GM21723 (cell line): ENCODE measurements around the gene TSSC4.

Experiments used
- ATAC-seq: cut with Tn5 transposase; IDR thresholded peaks from one replicate; pipeline ENCODE4 v1.9.1; 2021; ENCODE audit warnings: mild to moderate bottlenecking, moderate library complexity; ENCODE audit not compliant: unreplicated experiment

The TSSC4 gene

GRCh38 chr11:2446590-2447252 lies 46.2 kb downstream of the TSSC4 start:
- ATAC-seq = no peak

GRCh38 chr11:2447253-2447950 lies 46.9 kb downstream of the TSSC4 start:
- ATAC-seq = no peak

- ATAC-seq = no peak
These were observed 47.6 kb downstream of the TSSC4 start for GRCh38 chr11:2447951-2448650.

GRCh38 chr11:2448661-2449547 lies 48.4 kb downstream of the TSSC4 start:
- no peak for ATAC-seq

- no peak for ATAC-seq
These were observed 49.2 kb downstream of the TSSC4 start for GRCh38 chr11:2449548-2450320.

- no peak for ATAC-seq
These were observed 49.9 kb downstream of the TSSC4 start for GRCh38 chr11:2450321-2451041.

- ATAC-seq = no peak
These were observed 50.8 kb downstream of the TSSC4 start for GRCh38 chr11:2451336-2451735.

- no peak for ATAC-seq
These were observed 51.4 kb downstream of the TSSC4 start for GRCh38 chr11:2451916-2452315.

- no peak for ATAC-seq
These were observed 51.9 kb downstream of the TSSC4 start for GRCh38 chr11:2452321-2453012.

GRCh38 chr11:2453436-2453835 lies 52.9 kb downstream of the TSSC4 start:
- ATAC-seq = no peak
